OCI-LY3 (cell line): Measurements from ENCODE around the gene ENTPD2.
A peak's percentile ranks its signal among the peaks of the same experiment; 100 is the strongest.
"Not testable (repeated sequence)": the region's sequence is repeated elsewhere in the genome, so short reads cannot be mapped to it uniquely, and the experiment has no call there.

Source experiments
- H2AFZ ChIP-seq: fragments of 200-600, 300-600 bp; shearing (Covaris generic); 2 replicates; pipeline ENCODE4 v1.6.0; 2014; ENCODE audit warnings: antibody characterized with exemption, low read depth, low read length
- H3K27ac ChIP-seq: fragments of 200-600, 300-600 bp; sonication (generic); 2 replicates; pipeline ENCODE4 v1.5.1; 2014; ENCODE audit warnings: mild to moderate bottlenecking, low read length, moderate library complexity, mixed read lengths
- H3K27me3 ChIP-seq: fragments of 200-600, 300-600 bp; sonication (generic); 2 replicates; pipeline ENCODE4 v1.6.1; 2014; ENCODE audit warnings: low read depth, low read length, mixed read lengths
- H3K36me3 ChIP-seq: fragments of 200-600, 300-600 bp; sonication (generic); replicated peaks from 2 replicates; pipeline ENCODE3; 2014; ENCODE audit warnings: low read depth, low read length, mixed read lengths
- H3K4me1 ChIP-seq: fragments of 300-600, 200-600 bp; sonication (generic); 2 replicates; pipeline ENCODE4 v1.6.1; 2014; ENCODE audit warnings: low read length, mixed read lengths
- H3K4me2 ChIP-seq: fragments of 200-600, 300-600 bp; sonication (generic); 2 replicates; pipeline ENCODE4 v1.6.1; 2014; ENCODE audit warnings: low read length, mixed read lengths
- H3K4me3 ChIP-seq: fragments of 300-600, 200-600 bp; sonication (generic); 2 replicates; pipeline ENCODE4 v1.5.1; 2014; ENCODE audit warnings: antibody characterized with exemption, mild to moderate bottlenecking, low read length, moderate library complexity
- H3K79me2 ChIP-seq: fragments of 300-600, 200-600 bp; shearing (Covaris generic); 2 replicates; pipeline ENCODE4 v1.6.1; 2014; ENCODE audit warnings: mild to moderate bottlenecking, low read length, mixed read lengths
- H3K9ac ChIP-seq: fragments of 300-600, 200-600 bp; shearing (Covaris generic); 2 replicates; pipeline ENCODE4 v1.6.0; 2014; ENCODE audit warnings: mild to moderate bottlenecking, low read length, moderate library complexity
- H3K9me3 ChIP-seq: fragments of 200-600, 300-600 bp; shearing (Covaris generic); 2 replicates; pipeline ENCODE4 v1.6.1; 2014; ENCODE audit warnings: low read length, mixed read lengths; ENCODE audit not compliant: insufficient read depth
- H4K20me1 ChIP-seq: fragments of 200-600, 300-600 bp; sonication (generic); 2 replicates; pipeline ENCODE4 v1.6.1; 2016; ENCODE audit warnings: low read length, mixed read lengths; ENCODE audit not compliant: insufficient read depth
- EZH2phosphoT487 ChIP-seq: fragments of 200-600 bp; shearing (Covaris generic); IDR thresholded peaks from 2 replicates; pipeline ENCODE4 v1.6.1; 2018; ENCODE audit warnings: antibody characterized with exemption, mixed run types, low read depth
- TF ChIP-seq, protein P1 (sequence below): fragments of 200-600, 300-600 bp; sonication (generic); IDR thresholded peaks from 2 replicates; pipeline ENCODE4 v1.5.1; 2014; ENCODE audit warnings: antibody characterized with exemption, low read length, low read depth

ENTPD2 gene

DNA sequence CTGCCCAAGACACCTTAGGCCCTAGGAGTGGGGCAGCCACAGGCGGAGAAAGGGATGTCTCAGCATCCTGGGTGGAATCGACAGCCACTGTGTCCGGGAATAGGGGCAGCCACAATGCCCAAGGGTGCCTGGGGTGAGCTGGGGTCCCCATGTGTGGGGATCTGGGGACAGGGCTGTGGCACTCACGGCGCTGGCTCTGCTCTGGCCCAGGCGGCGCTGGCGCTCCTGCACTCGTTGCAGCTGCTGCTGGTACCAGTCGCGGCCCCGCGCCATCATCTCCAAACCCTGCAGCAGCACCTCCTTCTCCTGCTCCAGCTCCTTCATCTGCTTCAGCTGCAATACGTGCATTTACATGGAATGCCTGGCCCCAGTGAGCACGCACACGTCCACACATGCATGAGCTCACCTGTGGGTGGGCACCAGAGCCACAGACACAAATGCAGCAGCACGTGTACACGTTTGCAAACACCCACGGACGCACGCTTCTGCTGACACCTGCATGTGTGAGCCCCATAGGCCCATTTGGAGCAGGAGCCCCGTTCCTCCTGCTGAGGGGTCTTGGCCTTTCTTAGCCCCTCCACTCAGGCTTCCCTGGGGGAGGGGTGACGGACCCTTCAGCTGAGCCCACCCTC lies 11.6 kb upstream of the ENTPD2 start:
- H3K4me3 ChIP-seq: no peak overlapping the region
- H3K4me2 ChIP-seq: no peak overlapping the region
- no peak overlapping the region for H3K27ac ChIP-seq
- H3K27me3 ChIP-seq: no peaks in the 10 kb centered on the region
- no peak overlapping the region for H2AFZ ChIP-seq
- H3K9ac ChIP-seq: no peak overlapping the region
- peaks cover 16% of the 10 kb centered on the region for H3K4me1 ChIP-seq
- TF ChIP-seq, protein P1, sequence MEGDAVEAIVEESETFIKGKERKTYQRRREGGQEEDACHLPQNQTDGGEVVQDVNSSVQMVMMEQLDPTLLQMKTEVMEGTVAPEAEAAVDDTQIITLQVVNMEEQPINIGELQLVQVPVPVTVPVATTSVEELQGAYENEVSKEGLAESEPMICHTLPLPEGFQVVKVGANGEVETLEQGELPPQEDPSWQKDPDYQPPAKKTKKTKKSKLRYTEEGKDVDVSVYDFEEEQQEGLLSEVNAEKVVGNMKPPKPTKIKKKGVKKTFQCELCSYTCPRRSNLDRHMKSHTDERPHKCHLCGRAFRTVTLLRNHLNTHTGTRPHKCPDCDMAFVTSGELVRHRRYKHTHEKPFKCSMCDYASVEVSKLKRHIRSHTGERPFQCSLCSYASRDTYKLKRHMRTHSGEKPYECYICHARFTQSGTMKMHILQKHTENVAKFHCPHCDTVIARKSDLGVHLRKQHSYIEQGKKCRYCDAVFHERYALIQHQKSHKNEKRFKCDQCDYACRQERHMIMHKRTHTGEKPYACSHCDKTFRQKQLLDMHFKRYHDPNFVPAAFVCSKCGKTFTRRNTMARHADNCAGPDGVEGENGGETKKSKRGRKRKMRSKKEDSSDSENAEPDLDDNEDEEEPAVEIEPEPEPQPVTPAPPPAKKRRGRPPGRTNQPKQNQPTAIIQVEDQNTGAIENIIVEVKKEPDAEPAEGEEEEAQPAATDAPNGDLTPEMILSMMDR: no peak
- no peak for TF ChIP-seq EZH2phosphoT487
- peaks cover 26% of the 10 kb centered on the region for H4K20me1 ChIP-seq
- no peaks in the 10 kb centered on the region for H3K9me3 ChIP-seq
- H3K36me3 ChIP-seq: no peaks in the 10 kb centered on the region
- peaks cover 15% of the 10 kb centered on the region for H3K79me2 ChIP-seq

DNA sequence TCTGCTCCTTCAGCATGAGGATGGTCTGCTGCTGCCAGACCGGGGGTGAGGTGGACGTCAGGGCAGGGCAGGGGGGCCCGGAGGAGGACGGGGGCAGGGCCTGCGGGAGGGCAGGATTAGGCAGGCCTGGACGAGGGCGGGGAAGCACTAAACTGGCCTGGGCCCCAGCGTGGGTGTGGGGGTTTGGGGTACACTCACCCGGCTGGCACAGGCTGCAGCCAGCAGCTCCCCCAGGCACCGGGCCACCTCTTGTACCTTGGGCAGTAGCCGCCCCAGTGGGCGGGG lies 11.0 kb upstream of the ENTPD2 start:
- no peak overlapping the region for H3K27ac ChIP-seq
- peaks cover 26% of the 10 kb centered on the region for H4K20me1 ChIP-seq
- H3K9me3 ChIP-seq: no peaks in the 10 kb centered on the region
- no peak overlapping the region for H3K4me2 ChIP-seq
- peaks cover 15% of the 10 kb centered on the region for H3K79me2 ChIP-seq
- H3K4me3 ChIP-seq: no peak overlapping the region
- no peak for TF ChIP-seq EZH2phosphoT487
- TF ChIP-seq, protein P1: no peak
- no peak overlapping the region for H2AFZ ChIP-seq
- no peaks in the 10 kb centered on the region for H3K36me3 ChIP-seq
- no peaks in the 10 kb centered on the region for H3K27me3 ChIP-seq
- H3K9ac ChIP-seq: no peak overlapping the region
- peaks cover 16% of the 10 kb centered on the region for H3K4me1 ChIP-seq

DNA sequence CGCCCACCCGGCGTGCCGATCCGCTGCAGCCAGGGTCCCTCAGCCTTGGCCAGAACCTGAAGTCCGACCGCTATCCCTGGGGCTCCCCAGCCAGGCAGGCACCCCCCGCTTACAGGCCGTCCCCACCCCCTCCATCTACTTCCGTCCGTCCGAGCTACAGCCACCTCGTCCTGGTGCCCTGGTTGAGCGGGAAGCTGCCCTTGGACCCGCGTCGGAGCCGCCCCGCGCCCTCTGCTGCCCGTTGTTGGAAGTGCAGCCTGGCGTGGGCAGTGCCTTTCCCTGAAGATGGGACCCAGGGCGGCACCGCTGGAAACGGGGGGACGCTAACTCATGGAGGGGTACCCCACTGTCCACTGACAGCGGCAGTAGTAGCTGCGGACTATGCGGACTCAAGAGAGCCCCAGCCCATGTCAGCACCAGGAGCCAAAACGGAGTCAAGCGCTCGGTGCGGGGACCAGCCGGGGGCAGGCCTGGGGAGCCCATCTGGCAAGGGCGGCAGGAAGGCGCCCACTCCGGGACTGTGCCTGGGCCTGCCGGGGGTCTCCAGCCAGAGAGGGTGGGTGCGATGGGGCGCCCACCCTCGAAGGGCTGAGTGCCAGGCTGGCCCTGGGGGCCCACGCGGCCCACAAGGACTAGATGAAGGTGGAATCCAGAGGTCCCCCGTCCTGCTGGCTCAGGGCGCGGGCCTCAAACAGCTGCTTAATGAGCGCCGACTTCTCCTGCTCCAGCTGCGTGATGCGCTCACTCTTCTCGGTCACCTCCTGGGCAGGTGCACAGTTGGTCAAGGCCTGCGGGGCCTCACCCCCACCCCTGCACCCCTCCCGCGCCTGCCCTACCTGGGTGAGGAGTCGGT lies 10.4 kb upstream of the ENTPD2 start:
- H3K36me3 ChIP-seq: no peaks in the 10 kb centered on the region
- TF ChIP-seq EZH2phosphoT487: no peak
- TF ChIP-seq, protein P1: peak; percentile 71

GRCh38 chr9:137063311-137064026 lies 9.6 kb upstream of the ENTPD2 start:
- H3K9ac ChIP-seq: no peak overlapping the region
- no peak overlapping the region for H3K4me3 ChIP-seq
- H2AFZ ChIP-seq: no peak overlapping the region
- no peak for TF ChIP-seq EZH2phosphoT487
- TF ChIP-seq, protein P1: no peak
- H3K79me2 ChIP-seq: peaks cover 4% of the 10 kb centered on the region; the same call in 1 of the 2 replicates
- H3K27ac ChIP-seq: no peak overlapping the region
- no peaks in the 10 kb centered on the region for H3K9me3 ChIP-seq
- no peaks in the 10 kb centered on the region for H3K27me3 ChIP-seq
- H4K20me1 ChIP-seq: peaks cover 15% of the 10 kb centered on the region
- H3K36me3 ChIP-seq: no peaks in the 10 kb centered on the region
- H3K4me2 ChIP-seq: no peak overlapping the region
- H3K4me1 ChIP-seq: peaks cover 7% of the 10 kb centered on the region

More for the DNA sequence above, 10.4 kb upstream of the ENTPD2 start:
- Histone ChIP-seq H3K4me1 (peaks cover 14% of the 10 kb centered on the region), H3K4me3 (no peak overlapping the region), H3K79me2 (peaks cover 11% of the 10 kb centered on the region), H3K9ac (no peak overlapping the region), H3K27ac (no peak overlapping the region), H3K9me3 (no peaks in the 10 kb centered on the region), H2AFZ (no peak overlapping the region), H3K27me3 (no peaks in the 10 kb centered on the region), H3K4me2 (no peak overlapping the region), H4K20me1 (peaks cover 23% of the 10 kb centered on the region)

GRCh38 chr9:137062798-137063197 lies 8.9 kb upstream of the ENTPD2 start:
- not testable (repeated sequence) for H3K27ac ChIP-seq, H3K9ac ChIP-seq, H3K4me2 ChIP-seq, H3K79me2 ChIP-seq, H4K20me1 ChIP-seq, H3K4me1 ChIP-seq, H3K36me3 ChIP-seq, H3K27me3 ChIP-seq, H2AFZ ChIP-seq, H3K9me3 ChIP-seq, H3K4me3 ChIP-seq
